Upper lobe of right lung (tissue), 1 donor: Measurements from ENCODE around the gene LINGO1. TPM values are rescaled to one million over a fixed set of nuclear protein-coding genes. Genes with fewer than 3 reads are reported as not detected.

Source experiments
- ATAC-seq: fragments of 200-7000 bp; cut with Tn5 transposase; one replicate; pipeline ENCODE4 v1.9.1; 2020; ENCODE audit warnings: mild to moderate bottlenecking, moderate library complexity
- DNase-seq: peaks from one replicate; pipeline ENCODE4 v3.0.0-alpha.2; 2020
- H3K27ac ChIP-seq: fragments of 200-600 bp; one replicate; pipeline ENCODE4 v1.8.0; 2022
- H3K27me3 ChIP-seq: fragments of 200-600 bp; one replicate; pipeline ENCODE4 v1.8.0; 2022; ENCODE audit warnings: mild to moderate bottlenecking
- H3K36me3 ChIP-seq: fragments of 200-600 bp; one replicate; pipeline ENCODE4 v1.8.0; 2022
- H3K4me1 ChIP-seq: fragments of 200-600 bp; one replicate; pipeline ENCODE4 v1.8.0; 2022
- H3K4me3 ChIP-seq: fragments of 200-600 bp; one replicate; pipeline ENCODE4 v1.8.0; 2022; ENCODE audit warnings: mild to moderate bottlenecking
- H3K9me3 ChIP-seq: fragments of 200-600 bp; one replicate; pipeline ENCODE4 v1.8.0; 2022
- CTCF ChIP-seq: fragments of 200-600 bp; IDR thresholded peaks from one replicate; pipeline ENCODE4 v1.8.0; 2022; ENCODE audit warnings: antibody characterized with exemption
- intact Hi-C: fragments of 100-400 bp; cut with DNase I; formaldehyde crosslinking; loops from one replicate; pipeline ENCODE4 v1.11.0; 2022
- total RNA-seq: library from RNA; stranded (reverse); fragmentation: NEBNext Ultra II Directional; extraction: Animal tissue kit (Norgen Biotek cat#: 25700); gene quantifications from one replicate; pipeline ENCODE4 v1.2.1, GENCODE V29; 2021
- donor health status: DM: no; HTN: yes; CAD: no; lungs with severe emphysema.

LINGO1 gene
- total RNA-seq, 1 donor from 2014 or later: 0.98 TPM

- H3K27ac ChIP-seq: no peak overlapping the region
- DNase-seq (no peak), ATAC-seq (no peak)
- peaks cover 4% of the 10 kb centered on the region for H3K4me1 ChIP-seq
- H3K27me3 ChIP-seq: no peaks in the 10 kb centered on the region
- H3K9me3 ChIP-seq: no peaks in the 10 kb centered on the region
- TF ChIP-seq CTCF: no peak
- intact Hi-C loops: no loop called here
- no peak overlapping the region for H3K4me3 ChIP-seq
- H3K36me3 ChIP-seq: no peaks in the 10 kb centered on the region
Observed at GRCh38 chr15:77566092-77566491, 66.6 kb downstream of the LINGO1 start.

GRCh38 chr15:77565378-77565915, 67.3 kb downstream of the LINGO1 start:
- no peak for TF ChIP-seq CTCF
- peaks cover 4% of the 10 kb centered on the region for H3K4me1 ChIP-seq
- no peak overlapping the region for H3K4me3 ChIP-seq
- DNase-seq (no peak), ATAC-seq (no peak)
- H3K27ac ChIP-seq: no peak overlapping the region
- intact Hi-C loops: no loop called here
- no peaks in the 10 kb centered on the region for H3K36me3 ChIP-seq
- H3K27me3 ChIP-seq: no peaks in the 10 kb centered on the region
- H3K9me3 ChIP-seq: no peaks in the 10 kb centered on the region

GRCh38 chr15:77564938-77565337, 67.8 kb downstream of the LINGO1 start:
- no peak for TF ChIP-seq CTCF
- Histone ChIP-seq H3K9me3 (no peaks in the 10 kb centered on the region), H3K4me3 (no peak overlapping the region), H3K4me1 (peaks cover 4% of the 10 kb centered on the region), H3K36me3 (no peaks in the 10 kb centered on the region), H3K27ac (no peak overlapping the region), H3K27me3 (no peaks in the 10 kb centered on the region)
- ATAC-seq: no peak
- intact Hi-C loops: no loop called here
- no peak for DNase-seq

GRCh38 chr15:77564341-77564740, 68.4 kb downstream of the LINGO1 start:
- Histone ChIP-seq H3K36me3 (no peaks in the 10 kb centered on the region), H3K27ac (no peak overlapping the region), H3K27me3 (no peaks in the 10 kb centered on the region), H3K9me3 (no peaks in the 10 kb centered on the region), H3K4me1 (peaks cover 4% of the 10 kb centered on the region), H3K4me3 (no peak overlapping the region)
- intact Hi-C loops: no loop called here
- DNase-seq: no peak
- no peak for ATAC-seq
- no peak for TF ChIP-seq CTCF

- Histone ChIP-seq H3K36me3 (no peaks in the 10 kb centered on the region), H3K27me3 (no peaks in the 10 kb centered on the region), H3K27ac (no peak overlapping the region), H3K4me1 (no peaks in the 10 kb centered on the region), H3K9me3 (no peaks in the 10 kb centered on the region), H3K4me3 (no peak overlapping the region)
- no peak for TF ChIP-seq CTCF
- intact Hi-C loops: no loop called here
- ATAC-seq (no peak), DNase-seq (no peak)
Observed at GRCh38 chr15:77563623-77564156, 69.0 kb downstream of the LINGO1 start.

Other genes starting within 250 kb of the LINGO1 start
- 139 TPM for gene PEAK1, start 212.8 kb downstream of the LINGO1 start, total RNA-seq
- 41.9 TPM for gene HMG20A, start 212.0 kb downstream of the LINGO1 start, total RNA-seq